SU-DHL-6 (cell line): Measurements from ENCODE around the gene PLXNA2.

ENCODE experiments used
- H2AFZ ChIP-seq: fragments of 200-600 bp; sonication (generic); 2 replicates; pipeline ENCODE4 v1.6.1; 2014; ENCODE audit warnings: low read depth, mild to moderate bottlenecking, moderate library complexity, mixed read lengths, antibody characterized with exemption, low read length; ENCODE audit not compliant: severe bottlenecking
- H3F3A ChIP-seq: fragments of 200-600 bp; shearing (Covaris generic); 2 replicates; pipeline ENCODE4 v1.6.0; 2016; ENCODE audit warnings: antibody characterized with exemption, mild to moderate bottlenecking; ENCODE audit not compliant: insufficient read depth
- H3K27ac ChIP-seq: fragments of 200-600 bp; sonication (generic); 2 replicates; pipeline ENCODE4 v1.5.1; 2016; ENCODE audit warnings: low read depth, mild to moderate bottlenecking, low read length, moderate library complexity, mixed read lengths
- H3K27me3 ChIP-seq: fragments of 200-600 bp; sonication (generic), shearing (Covaris generic); 2 replicates; pipeline ENCODE4 v1.6.0; 2014; ENCODE audit warnings: mild to moderate bottlenecking, low read length
- H3K36me3 ChIP-seq: fragments of 200-600 bp; sonication (generic); 2 replicates; pipeline ENCODE4 v1.6.1; 2014; ENCODE audit warnings: mild to moderate bottlenecking, low read length, mixed read lengths
- H3K4me2 ChIP-seq: fragments of 300-600, 200-600 bp; shearing (Covaris generic), sonication (generic); 2 replicates; pipeline ENCODE4 v1.6.0; 2014; ENCODE audit warnings: low read length, low read depth, mild to moderate bottlenecking; ENCODE audit not compliant: poor library complexity, severe bottlenecking
- H3K4me3 ChIP-seq: fragments of 200-600 bp; sonication (generic); 2 replicates; pipeline ENCODE4 v1.5.1; 2014; ENCODE audit warnings: antibody characterized with exemption, low read length, mild to moderate bottlenecking, mixed read lengths; ENCODE audit not compliant: insufficient read depth, poor library complexity, severe bottlenecking
- H3K79me2 ChIP-seq: fragments of 200-600 bp; sonication (generic); 2 replicates; pipeline ENCODE4 v1.6.1; 2014; ENCODE audit warnings: mild to moderate bottlenecking, low read length, moderate library complexity; ENCODE audit not compliant: insufficient read depth
- H3K9ac ChIP-seq: fragments of 200-600 bp; sonication (generic); 2 replicates; pipeline ENCODE4 v1.7.0; 2014; ENCODE audit warnings: mild to moderate bottlenecking, low read length
- H3K9me2 ChIP-seq: fragments of 200-600 bp; sonication (generic); replicated peaks from 2 replicates; pipeline ENCODE4 v1.6.1; 2014; ENCODE audit warnings: low read length; ENCODE audit not compliant: insufficient read depth
- H3K9me3 ChIP-seq: fragments of 200-600 bp; sonication (generic); 2 replicates; pipeline ENCODE4 v1.6.1; 2014; ENCODE audit warnings: low read length, mixed read lengths; ENCODE audit not compliant: insufficient read depth
- H4K20me1 ChIP-seq: fragments of 200-600 bp; sonication (generic); 2 replicates; pipeline ENCODE4 v1.6.1; 2014; ENCODE audit warnings: low read depth, mild to moderate bottlenecking, antibody characterized with exemption, low read length, moderate library complexity, mixed read lengths
- EZH2phosphoT487 ChIP-seq: fragments of 200-600 bp; sonication (generic), shearing (Covaris generic); conservative IDR thresholded peaks from 2 replicates; pipeline ENCODE4 v1.6.1; 2018; ENCODE audit warnings: mild to moderate bottlenecking, antibody characterized with exemption, low read length, moderate library complexity, mixed read lengths
- TF ChIP-seq, protein P1 (sequence below): fragments of 200-600 bp; sonication (generic); IDR thresholded peaks from one replicate; pipeline ENCODE4 v1.5.1; 2017; ENCODE audit warnings: antibody characterized with exemption, mild to moderate bottlenecking, low read length, moderate library complexity; ENCODE audit not compliant: insufficient read depth, poor library complexity, severe bottlenecking

Gene PLXNA2

DNA sequence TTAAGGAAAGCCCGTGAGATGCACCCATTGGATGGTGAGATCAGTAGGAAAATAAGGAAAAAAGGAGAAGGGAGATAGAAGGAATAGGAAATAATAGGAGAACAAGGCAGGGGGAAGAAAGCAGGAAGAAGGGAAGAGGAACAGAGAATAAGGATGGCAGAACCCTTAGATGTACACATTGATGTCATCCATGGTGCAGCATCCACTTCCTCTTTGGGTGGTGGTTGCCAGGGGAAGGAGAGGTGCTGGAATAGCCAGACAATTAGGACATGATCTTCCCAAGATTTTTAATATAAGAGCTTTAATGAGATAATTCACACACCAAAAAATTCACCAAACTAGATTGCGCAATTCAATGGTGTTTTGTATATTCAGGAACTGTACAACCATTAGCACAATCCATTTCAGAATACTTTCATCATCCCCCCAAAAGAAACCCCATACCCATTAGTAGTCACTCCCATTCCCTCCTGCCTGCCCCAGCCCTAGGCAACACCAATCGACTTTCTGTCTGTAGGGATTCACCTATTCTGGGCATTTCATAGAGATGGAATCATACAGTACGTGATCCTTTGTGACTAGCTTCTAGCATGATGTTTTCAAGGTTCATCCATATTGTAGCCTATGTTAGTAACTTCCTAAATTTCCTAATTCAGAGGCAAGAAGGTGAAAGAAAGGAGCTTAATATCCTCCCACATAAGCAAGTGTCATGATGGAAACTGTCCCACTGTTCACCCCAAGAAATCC is 121.4 kb downstream of the PLXNA2 start:
- Histone ChIP-seq H3K27me3 (no peaks in the 10 kb centered on the region), H2AFZ (no peak overlapping the region), H3K27ac (no peak overlapping the region), H3K4me3 (no peak overlapping the region), H3K4me2 (no peak overlapping the region), H3K79me2 (no peaks in the 10 kb centered on the region), H4K20me1 (no peaks in the 10 kb centered on the region), H3K9ac (no peak overlapping the region), H3K9me2 (no peaks in the 10 kb centered on the region), H3F3A (no peaks in the 10 kb centered on the region), H3K9me3 (no peaks in the 10 kb centered on the region), H3K36me3 (no peaks in the 10 kb centered on the region)
- no peak for TF ChIP-seq EZH2phosphoT487
- TF ChIP-seq, protein P1, sequence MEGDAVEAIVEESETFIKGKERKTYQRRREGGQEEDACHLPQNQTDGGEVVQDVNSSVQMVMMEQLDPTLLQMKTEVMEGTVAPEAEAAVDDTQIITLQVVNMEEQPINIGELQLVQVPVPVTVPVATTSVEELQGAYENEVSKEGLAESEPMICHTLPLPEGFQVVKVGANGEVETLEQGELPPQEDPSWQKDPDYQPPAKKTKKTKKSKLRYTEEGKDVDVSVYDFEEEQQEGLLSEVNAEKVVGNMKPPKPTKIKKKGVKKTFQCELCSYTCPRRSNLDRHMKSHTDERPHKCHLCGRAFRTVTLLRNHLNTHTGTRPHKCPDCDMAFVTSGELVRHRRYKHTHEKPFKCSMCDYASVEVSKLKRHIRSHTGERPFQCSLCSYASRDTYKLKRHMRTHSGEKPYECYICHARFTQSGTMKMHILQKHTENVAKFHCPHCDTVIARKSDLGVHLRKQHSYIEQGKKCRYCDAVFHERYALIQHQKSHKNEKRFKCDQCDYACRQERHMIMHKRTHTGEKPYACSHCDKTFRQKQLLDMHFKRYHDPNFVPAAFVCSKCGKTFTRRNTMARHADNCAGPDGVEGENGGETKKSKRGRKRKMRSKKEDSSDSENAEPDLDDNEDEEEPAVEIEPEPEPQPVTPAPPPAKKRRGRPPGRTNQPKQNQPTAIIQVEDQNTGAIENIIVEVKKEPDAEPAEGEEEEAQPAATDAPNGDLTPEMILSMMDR = no peak

DNA sequence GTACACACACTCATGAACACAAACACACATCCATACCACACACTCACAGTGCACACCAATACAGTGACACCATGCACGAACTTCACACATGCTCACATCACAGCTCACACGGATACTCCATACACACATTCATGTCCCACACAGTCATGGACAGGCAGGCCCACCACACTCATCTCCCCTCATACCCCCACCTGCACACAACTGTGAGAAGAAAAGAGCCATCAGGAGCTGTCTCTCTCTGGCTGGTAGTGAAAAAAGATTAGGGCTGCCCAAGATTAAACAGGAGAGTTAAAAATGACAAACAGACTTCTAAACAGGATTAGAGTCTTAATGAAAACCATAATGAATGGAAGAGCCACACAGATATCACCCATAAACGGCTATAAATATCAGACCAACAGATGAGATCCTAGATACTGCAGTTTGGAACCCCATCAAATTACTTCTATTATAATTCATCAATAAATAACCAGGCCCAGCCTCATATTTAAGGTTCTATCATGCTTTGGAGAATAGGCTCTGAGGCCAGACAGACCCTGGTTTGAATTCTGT is 122.3 kb downstream of the PLXNA2 start:
- Histone ChIP-seq H2AFZ (no peak overlapping the region), H3K27me3 (no peaks in the 10 kb centered on the region), H4K20me1 (no peaks in the 10 kb centered on the region), H3K9me2 (no peaks in the 10 kb centered on the region), H3K4me2 (no peak overlapping the region), H3K9me3 (no peaks in the 10 kb centered on the region), H3K27ac (no peak overlapping the region), H3K4me3 (no peak overlapping the region), H3K36me3 (no peaks in the 10 kb centered on the region), H3K79me2 (no peaks in the 10 kb centered on the region), H3K9ac (no peak overlapping the region), H3F3A (no peaks in the 10 kb centered on the region)
- TF ChIP-seq, protein P1 = no peak
- TF ChIP-seq EZH2phosphoT487 = no peak

DNA sequence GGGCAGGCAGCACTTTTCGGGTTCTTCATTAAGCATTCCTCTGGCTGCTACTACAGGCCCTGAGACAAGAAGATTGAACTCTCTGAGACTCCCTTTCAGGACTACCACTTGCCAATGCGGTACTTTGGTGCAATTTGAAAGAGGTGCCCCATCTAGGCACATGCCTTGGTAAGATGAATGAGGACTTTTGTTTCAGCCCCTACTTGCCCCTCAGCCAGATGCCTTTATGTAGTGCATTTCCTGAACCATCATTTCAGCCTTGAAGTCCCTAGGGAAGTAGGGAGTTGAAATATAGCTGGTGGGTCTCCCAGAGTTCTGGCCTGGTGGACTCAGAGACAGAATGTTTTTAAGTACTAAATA is 123.8 kb downstream of the PLXNA2 start:
- H3K4me2 ChIP-seq = no peak overlapping the region
- no peaks in the 10 kb centered on the region for H3K79me2 ChIP-seq
- H2AFZ ChIP-seq = no peak overlapping the region
- H3K9me2 ChIP-seq = no peaks in the 10 kb centered on the region
- H3K9ac ChIP-seq = no peak overlapping the region
- no peaks in the 10 kb centered on the region for H4K20me1 ChIP-seq
- H3K27ac ChIP-seq = no peak overlapping the region
- no peaks in the 10 kb centered on the region for H3K36me3 ChIP-seq
- H3F3A ChIP-seq = no peaks in the 10 kb centered on the region
- no peaks in the 10 kb centered on the region for H3K9me3 ChIP-seq
- no peaks in the 10 kb centered on the region for H3K27me3 ChIP-seq
- no peak for TF ChIP-seq EZH2phosphoT487
- TF ChIP-seq, protein P1 = no peak
- no peak overlapping the region for H3K4me3 ChIP-seq
